Pons (tissue), 1 donor: Measurements from ENCODE around the gene COMMD10.
"Not testable (repeated sequence)": the region's sequence is repeated elsewhere in the genome, so short reads cannot be mapped to it uniquely, and the experiment has no call there.

Experiments used
- DNase-seq: peaks from one replicate; pipeline ENCODE4 v3.0.0-alpha.2; 2016; ENCODE audit warnings: low spot score

The COMMD10 gene

DNA sequence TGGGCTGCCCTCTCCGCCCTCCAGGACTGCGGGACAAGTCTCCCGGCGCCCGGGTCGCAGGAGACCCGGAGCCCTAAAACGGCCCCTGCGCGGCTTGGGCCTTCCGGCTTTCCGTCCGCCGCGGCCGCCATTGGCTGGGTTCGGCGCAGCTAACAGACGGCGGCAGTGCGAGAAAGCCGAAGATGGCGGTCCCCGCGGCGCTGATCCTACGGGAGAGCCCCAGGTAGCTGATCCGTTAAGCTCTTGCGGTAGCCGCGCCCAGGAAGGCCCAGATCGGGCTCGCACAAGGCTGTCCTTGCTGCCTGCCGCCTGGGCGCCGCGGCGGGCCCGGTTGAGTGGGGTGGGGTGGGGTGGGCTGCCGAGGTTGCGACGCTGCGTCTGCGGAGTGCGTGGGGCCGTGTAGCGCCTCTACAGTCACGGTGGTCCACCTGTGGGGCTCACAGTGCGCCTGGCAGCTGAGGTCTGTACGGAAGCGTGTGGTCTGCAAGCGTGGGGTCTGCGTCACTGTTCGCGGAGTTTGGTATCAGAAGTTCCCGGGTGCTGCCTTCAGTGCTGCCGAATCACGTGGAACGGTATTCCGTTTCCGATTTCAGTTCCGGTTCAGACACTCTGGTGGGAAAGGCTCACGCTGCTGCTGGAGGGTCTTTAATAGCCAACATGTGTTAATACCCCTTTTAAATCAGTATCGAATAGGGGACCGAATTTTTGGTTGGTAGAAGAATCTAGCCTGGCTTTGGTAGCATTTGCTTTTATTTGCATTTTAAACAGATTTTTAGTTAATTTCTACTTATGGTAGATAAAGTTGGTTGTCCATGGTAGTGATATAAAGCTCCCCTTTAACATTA lies at the start of gene COMMD10:
COMMD10 (plus strand) TSS at position 155 of the 845 bp plus-strand sequence.
- DNase-seq, result peak; percentile 82

DNA sequence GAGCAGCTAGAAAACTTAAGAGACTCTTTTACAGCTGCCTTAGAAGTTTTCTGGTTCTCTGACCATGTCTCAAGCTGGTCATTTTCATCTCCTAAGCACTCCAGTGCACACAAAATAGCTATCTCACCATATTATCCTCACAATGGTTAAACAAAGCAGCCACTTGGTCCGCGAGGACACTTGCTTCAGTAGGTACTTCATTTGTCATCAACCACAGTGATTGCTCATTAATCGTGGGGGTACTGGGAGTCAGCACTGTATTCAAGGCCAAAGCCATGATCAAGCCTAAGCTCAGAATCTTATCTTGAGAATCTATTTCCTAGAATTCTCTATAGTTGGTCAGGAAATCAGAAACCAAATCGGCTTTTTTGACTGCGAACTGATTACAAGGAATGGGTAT lies 49.7 kb upstream of the COMMD10 start:
- DNase-seq, result no peak

DNA sequence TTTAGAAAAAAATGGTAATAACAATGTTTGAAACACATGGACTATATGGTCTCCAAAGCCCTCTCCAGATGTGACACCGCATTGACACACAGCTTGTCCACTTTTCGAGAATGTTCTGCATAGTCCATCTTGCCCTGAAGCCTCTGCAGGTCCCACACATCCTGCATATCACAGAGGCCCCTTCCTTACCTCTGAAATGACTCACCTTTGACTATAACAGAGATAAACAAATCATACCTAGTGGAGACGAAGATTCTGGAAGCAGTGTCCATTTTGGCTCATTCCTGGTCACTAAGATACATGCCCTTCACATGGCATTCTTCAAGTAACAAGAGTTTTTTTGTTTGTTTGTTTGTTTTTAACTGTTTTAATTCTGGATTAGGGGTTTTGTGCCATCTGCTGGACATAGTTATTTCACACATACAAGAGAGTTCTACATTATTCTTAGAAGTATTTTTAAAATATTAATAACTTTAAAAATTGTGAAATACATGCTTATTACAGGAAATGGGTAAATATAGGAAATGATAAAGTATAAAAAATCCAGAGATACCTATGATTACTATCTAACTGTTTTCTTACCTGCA lies 47.5 kb upstream of the COMMD10 start:
- no peak for DNase-seq

DNA sequence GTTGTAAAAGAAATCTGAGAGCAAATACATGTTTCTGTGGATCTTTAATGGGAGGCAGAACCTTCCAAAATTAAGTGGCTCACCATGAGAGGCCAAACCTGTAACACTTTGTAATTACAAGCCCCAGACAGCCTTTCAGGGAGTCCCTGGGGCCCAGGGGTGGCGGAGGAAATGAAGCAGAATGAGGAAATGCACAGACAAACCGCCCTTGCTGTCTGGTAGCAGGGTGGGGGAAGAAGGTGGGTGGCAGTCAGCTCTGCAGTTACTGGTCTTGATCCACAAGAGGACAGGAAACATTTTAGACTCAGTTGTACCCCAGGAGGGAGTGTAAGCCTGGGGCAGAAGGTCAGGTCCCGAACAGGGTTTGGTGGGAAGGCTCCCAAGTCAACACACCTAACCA lies 46.0 kb upstream of the COMMD10 start:
- DNase-seq, result no peak

DNA sequence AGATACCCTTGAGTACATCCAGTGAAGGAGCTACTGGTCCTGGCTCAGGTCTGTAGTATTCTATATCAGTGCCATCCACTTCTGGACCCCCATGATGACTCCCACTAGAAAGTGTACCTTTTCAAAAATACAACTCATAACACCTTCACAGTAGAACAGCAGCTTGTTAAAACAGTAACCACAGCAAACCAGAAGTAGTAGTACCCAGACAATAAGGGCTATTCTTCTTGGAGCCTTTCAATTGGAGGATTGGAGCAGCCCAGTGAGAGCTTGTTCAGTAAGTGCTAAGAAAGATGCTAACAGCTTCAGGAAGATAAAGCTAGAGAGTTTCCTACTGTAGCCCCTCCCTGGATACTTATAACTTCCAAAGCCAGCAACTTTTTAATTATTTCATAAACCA lies 42.5 kb upstream of the COMMD10 start:
- DNase-seq, result no peak

DNA sequence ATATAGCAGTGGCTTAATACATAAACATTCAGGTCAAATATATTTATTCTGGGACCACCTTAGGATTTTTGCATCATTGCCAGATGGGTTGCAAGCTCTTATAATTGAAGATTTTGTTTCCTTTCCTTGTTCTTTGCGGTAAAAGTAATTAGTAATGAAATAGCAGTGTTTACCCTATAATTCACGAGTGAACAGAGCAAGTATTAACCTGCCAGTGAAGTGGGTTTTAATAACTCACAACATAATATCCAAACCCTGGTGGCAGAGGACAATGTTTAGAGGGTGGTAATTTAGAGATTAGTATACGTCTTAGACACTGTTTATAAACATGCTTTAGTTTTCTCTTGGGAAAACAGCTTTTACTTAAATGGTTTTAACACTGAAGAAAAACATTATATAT lies 40.8 kb upstream of the COMMD10 start:
- no peak for DNase-seq

DNA sequence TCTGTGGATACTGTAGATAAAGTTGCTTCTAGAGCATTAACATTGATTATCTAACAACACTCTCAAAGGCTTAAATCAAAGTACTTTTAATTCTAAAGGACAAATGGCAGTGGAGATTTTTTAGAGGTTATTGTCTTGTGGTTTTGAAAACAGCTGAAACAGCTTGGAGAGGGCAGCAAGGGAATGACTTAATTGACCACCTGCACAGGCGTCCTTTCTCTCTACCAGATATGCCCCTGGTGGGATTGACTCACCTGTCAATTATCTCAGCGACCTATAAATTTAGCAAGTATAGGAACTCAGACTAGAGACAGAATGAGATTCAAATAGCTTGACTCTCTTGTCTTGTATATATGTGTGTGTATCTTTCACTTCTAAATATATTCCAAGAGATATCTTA lies 39.0 kb upstream of the COMMD10 start:
- no peak for DNase-seq

DNA sequence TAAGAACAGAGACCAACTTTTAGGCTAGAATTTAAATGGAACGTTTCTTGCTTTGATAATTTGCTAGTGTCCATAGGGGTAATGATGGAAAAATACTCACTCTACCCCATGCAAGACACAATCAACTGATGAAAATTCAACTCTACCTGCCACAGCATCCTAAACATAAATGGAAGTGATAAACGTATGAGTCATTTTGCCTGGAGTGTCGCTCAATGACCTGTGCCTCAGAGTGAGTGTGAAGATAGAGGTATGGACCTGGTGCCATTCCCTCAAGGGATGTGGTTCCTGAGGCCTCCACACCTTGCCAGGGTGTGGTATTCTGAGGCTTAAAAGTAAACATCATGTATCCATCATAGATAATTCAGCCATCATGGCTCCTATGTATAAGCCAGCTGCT lies 38.6 kb upstream of the COMMD10 start:
- DNase-seq, result no peak

DNA sequence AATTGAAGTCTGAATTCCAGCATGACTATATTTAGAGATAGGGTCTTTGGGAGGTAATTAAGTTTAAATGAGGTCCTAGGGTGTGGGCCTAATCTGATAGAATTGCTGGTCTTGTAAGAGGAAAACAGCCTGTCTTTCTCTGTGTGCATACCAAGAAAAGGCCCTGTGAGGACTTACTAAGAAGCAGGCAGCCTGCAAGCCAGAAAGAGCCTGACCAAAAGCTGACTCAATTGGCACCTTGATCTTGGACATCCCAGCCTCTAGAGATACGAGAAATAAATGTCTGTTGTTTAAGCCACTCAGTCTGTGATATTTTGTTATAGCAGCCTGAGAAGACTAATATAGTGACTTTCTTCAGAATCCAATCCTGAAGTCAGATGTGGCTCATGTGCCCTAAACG lies 38.0 kb upstream of the COMMD10 start:
- DNase-seq, result no peak

DNA sequence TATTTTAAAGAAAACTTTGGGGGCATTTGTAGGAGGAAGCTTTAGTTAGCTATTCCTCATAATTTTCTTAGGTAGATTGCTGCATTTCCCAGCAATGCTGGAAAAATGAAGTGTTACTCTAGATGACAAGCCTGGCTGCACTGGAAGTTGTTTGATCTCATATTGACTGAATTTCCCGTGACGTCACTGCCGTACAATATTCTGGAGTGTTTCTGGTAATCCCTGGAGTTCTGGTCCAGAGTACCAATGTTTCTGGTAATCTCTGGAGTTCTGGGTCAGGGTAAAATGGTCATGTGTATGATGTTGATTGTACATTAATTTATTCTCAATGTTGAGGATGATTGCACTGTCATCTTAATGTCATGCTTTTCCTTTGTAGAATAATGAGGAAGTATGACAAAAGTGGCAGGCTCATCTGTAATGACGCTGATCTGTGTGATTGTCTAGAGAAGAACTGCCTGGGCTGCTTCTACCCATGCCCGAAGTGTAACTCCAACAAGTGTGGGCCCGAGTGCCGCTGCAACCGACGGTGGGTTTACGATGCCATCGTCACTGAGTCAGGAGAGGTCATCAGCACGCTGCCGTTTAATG lies 26.4 kb upstream of the COMMD10 start:
- DNase-seq, result no peak

DNA sequence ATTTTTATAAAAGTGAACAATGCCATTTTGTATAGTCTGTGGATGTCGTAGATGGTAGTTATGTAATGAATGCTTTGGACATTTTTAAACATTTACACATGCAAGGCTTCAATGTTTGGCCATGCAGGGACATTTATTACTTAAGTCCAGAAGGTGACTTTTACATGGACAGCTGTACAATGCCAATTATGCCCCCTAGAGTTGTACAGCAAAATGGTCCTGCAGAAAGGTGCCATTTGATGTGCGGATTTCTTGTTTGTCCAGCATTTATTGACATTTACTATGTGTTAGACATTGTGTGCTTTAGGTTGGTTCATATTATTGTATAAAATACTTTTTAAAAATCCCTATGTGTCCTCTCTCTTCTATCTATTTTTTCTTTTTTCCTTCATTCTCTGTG lies 22.5 kb upstream of the COMMD10 start:
- DNase-seq, result no peak

DNA sequence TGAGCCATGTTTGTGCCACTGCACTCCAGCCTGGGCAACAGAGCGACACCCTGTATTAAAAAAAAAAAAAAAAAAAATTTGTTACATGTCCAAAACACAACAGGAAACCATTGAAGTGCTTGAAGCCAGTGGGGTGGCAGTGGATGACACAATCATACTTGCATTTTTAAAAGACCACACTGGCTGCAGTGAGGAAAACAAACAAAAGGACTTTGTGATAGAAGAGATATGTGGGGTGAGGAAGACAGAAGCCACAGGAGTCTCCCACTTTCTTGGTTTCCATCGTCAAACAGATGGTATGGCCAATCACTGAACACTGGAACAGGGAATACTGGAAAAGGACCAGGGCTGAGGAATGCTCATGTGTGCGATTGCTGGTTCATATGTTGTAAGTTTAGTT lies 20.9 kb upstream of the COMMD10 start:
- DNase-seq, result no peak

DNA sequence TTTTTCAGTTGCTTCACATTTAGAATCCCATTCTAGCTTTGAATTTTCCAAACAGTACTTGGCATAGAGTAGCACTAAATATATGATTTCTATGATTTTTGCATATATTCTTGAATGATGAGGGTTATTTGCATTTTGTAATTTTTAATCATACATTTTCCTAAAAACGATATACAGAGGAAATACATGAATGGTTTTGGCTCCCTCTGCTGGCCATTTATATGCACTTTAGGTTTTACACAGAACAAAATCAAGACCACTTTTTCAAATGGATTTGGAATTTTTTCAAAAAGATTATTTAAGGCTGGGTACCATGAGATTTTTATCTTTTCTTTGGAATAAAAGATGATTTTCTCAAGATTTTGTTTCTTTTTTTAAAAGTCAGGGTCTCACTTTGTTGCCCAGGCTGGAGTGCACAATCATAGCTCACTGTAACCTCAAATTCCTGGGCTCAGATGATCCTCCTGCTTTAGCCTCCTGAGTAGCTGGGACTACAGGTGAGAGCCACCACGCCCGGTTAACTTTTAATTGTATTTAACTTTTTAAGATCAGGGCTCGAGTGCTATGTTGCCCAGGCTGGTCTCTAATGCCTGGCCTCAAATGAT lies 16.7 kb upstream of the COMMD10 start:
- peak; percentile 74 for DNase-seq

DNA sequence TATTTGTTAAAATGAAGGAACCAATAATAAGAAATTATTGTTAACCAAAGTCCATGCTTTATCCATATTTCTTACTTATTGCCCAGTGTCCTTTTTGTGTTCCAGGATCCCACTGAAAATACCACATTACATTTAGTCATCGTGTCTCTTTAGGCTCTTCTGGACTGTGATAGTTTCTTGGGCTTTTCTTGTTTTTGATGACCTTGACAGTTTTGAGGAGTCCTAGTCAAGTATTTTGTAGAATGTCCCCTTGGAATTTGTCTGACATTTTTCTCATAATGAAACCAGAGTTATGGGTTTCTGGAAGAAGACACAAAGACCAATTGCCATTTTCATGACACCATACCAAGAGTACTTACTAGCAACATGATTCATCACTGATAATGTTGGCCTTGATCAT lies 13.6 kb upstream of the COMMD10 start:
- DNase-seq, result no peak

DNA sequence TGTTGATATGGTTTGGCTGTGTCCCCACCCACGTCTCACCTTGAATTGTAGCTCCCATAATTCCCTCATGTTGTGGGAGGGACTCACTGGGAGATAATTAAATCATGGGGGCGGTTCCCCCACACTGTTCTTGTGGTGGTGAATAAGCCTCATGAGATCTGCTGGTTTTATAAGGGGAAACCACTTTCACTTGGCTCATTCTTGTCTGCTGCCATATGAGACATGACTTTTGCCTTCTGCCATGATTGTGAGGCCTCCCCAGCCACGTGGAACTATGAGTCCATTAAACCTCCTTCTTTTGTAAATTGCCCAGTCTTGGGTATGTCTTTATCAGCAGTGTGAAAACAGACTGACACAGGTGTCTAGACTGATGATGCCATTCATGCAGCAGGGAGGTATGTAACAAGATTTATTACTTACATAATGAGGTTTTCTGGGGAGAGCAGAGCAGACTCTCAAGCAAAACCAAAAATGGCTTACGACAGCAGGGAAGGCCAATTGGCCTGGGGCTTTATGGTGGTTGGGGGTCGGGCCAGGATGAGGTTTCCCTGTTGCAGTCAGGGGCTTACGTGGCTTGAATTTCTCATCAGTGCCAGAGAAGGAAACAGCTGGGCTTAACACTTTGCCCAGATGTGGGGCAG lies 9.5 kb upstream of the COMMD10 start:
- DNase-seq, result no peak

DNA sequence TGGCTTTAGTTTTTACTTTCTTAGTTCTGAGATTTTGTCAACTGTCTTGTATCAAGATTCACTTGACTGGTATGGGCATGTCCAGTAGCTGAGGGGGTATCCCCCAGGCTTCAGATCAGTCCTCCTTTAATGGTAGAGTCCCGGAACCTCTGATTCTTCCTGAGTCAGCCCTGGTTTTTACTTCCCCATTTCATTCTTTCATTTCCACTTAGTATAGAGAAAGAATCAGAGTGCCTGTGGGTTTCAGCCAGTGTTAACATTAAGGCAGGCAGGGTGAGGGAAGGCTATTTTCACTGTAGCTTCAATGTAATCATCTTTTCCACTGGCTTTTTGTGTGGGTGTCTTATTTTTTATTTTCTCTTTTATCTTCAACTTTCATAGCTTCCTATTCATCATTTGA lies 8.3 kb upstream of the COMMD10 start:
- DNase-seq, result peak; percentile 77

DNA sequence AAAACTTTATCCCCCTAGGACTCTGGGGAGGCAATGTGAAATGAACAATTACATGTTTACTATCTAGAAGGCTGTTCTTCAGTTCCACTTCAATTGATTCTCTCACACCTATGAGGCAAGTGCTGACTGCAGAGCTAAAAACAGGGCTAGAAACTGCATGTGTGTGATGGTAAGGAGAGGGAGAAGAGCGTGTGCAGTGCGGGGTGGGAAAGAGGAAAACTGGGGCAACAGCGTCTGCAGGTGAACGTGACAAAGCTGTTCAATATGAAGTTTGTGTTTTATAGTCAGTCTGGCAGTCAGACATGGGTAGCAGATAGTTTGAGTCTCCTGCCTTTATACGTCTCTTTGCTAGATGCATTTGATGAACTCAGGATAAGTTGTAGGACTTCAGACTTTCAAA lies 6.6 kb upstream of the COMMD10 start:
- DNase-seq, result no peak

DNA sequence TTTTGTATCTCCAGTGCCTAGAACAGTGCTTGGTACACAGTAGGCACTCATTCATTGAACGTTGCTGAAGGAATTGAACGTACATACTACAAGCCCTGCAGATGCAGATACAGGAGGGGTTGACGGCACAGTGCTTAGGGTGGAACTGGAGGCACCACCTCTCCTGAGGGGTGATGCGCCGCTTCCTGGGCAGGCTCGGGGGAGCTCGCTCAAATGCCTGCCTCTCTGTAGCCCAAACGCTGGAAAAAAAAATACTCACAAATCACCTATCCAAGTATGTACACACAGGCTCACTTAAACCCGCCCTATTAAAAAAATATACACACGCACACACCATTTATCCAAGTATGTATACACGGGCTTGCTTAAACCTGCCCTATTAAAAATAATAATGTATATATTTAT lies 536 bp upstream of the COMMD10 start:
- DNase-seq, result peak; percentile 6

DNA sequence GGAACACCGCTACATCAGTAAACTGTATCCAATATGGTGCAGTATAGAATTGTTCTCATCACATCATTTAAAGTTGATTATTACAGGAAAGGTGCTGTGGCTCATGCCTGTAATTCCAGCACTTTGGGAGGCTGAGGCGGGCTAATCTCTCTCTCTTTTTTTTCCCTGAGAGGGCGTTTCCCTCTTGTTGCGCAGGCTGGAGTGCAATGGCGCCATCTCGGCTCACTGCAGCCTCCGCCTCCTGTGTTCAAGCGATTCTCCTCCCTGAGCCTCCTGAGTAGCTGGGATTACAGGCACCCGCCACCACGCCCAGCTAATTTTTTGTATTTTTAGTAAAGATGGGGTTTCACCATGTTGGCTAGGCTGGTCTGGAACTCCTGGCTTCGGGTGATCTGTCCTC lies 1.5 kb downstream of the COMMD10 start:
- not testable (repeated sequence) for DNase-seq

DNA sequence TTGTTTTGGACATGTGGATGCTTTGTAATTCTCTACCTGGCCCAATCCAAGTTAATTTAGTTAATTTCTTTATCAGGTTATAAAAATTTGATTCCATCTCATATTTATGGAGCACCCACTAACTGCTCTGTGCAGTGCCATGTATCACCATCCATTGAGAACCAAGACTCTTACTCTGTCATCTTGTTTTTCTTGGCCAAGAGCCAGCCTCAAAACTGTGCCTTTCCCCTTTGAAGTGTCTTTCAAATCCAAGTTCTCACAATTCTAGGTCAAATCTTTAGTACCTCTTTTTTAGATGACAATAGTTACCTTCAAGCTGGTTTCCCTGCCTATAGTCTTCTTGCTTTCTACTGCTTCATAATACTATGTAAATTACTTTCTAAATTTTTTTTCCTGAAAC lies 3.2 kb downstream of the COMMD10 start:
- DNase-seq, result no peak

DNA sequence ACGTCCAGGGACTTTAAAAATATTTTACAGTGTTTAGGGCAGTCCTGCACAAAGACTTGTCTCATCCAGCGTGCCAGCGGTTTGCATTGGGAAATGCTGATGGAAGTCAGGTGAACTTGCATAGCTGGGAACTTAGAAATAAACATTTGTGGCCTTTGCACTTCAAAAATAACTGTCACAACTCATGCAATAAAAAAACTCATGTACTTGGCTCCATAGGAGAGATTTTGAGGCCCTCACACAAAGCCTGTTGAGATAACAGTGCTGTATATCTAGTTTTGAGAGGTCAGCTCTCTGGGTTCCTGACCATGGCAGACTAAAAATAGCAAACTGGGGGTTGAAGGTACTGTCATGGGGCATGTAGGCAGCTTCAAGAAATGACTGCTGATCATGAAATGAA lies 5.5 kb downstream of the COMMD10 start:
- DNase-seq, result no peak

DNA sequence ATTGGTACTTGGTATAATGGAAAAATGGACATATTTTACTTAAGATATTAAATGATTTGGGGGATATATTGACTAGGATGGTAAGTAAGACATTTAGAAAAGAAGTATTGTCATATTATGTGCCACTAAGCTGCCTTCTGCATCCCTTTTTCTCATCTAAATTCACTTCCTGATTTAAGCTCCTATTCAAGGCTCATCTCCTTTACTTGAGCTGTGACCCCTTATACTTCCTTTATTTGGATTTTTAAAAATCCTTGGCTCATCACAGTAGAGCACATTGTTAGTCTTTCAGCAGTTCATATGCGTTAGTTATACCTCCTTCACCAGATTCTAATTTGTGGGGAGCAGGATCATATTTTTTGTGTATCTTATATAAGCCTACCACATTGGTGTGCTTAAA lies 6.6 kb downstream of the COMMD10 start:
- DNase-seq, result no peak

DNA sequence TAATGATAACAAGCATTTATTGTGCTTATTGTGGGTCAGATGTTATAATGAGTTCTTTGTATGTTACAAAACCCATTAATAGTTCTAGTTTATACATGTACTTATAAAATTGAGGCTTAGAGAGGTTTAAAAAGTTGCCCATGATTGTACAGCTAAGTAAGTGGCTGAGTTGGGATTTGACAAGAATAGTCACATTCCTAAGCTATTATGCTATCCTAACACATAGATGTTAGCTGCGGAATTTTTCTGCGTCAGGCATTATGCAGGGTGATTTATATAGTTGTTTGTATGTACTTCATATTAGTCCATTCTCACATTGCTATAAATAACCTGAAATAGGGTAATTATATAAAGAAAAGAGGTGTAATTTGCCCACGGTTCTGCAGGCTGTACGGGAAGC lies 12.5 kb downstream of the COMMD10 start:
- no peak for DNase-seq
